HCT116 (cell line): ENCODE measurements around the gene GPR17. TPM values are rescaled to one million over a fixed set of nuclear protein-coding genes. Genes with fewer than 3 reads are reported as not detected.

Source experiments
- ATAC-seq: fragments of 200-7000 bp; cut with Tn5 transposase; 2 replicates; pipeline ENCODE4 v1.9.1; 2020; ENCODE audit warnings: mild to moderate bottlenecking, moderate library complexity
- BruUV-seq: library from RNA; stranded (reverse); fragments of 400-500 nt; replicated peaks from 2 replicates; lab custom pipeline; 2021; lab: Mats Ljungman, UMichigan
- CTCF ChIA-PET: fragments of 300-600 bp; sonication (Branson Sonifier 250); formaldehyde crosslinking; loops from one replicate; lab custom pipeline; 2021; ENCODE audit warnings: antibody characterized with exemption; lab: Charles Lee
- POLR2A ChIA-PET: fragments of 300-600, 350-600 bp; sonication (Branson Sonifier 250); formaldehyde crosslinking; loops from one replicate; lab custom pipeline; 2021; ENCODE audit warnings: antibody characterized with exemption; lab: Charles Lee
- RAD21 ChIA-PET, 2 experiments: fragments of 300-600 bp; sonication (Branson Sonifier 250); formaldehyde crosslinking; loops; one replicate each; lab custom pipeline; 2023; ENCODE audit warnings: low total read pairs in 2 of 2; ENCODE audit not compliant: uncharacterized antibody in 2 of 2, unreplicated experiment in 2 of 2, low non-redundant PET in 1 of 2; lab: Charles Lee
- DNase-seq: peaks from one replicate; pipeline ENCODE4 v3.0.0-alpha.2; 2010; ENCODE audit warnings: low read depth, low spot score
- H2AFZ ChIP-seq: fragments of 200-600 bp; shearing (Covaris generic), sonication (generic); 2 replicates; pipeline ENCODE4 v1.6.1; 2017; ENCODE audit warnings: low read depth, mixed run types, mixed read lengths, antibody characterized with exemption, low read length; ENCODE audit not compliant: poor library complexity, severe bottlenecking
- H3K27ac ChIP-seq: 2 replicates; pipeline ENCODE4 v1.5.1; 2012; ENCODE audit warnings: low read depth, low read length
- H3K27me3 ChIP-seq: fragments of 200-600 bp; sonication (generic); 2 replicates; pipeline ENCODE4 v1.6.1; 2016; ENCODE audit warnings: mixed run types, low read length, mixed read lengths; ENCODE audit not compliant: insufficient read depth
- H3K36me3 ChIP-seq, 2 experiments: fragments of 200-500 bp in 1 of 2; fragments of 200-600 bp in 1 of 2; sonication (Bioruptor generic) in 1 of 2; sonication (generic) in 1 of 2; 2 replicates each; pipeline versions ENCODE4 v1.5.1 to v1.6.1; 2014 to 2016; ENCODE audit warnings: low read length in 2 of 2, inconsistent platforms in 1 of 2, mixed read lengths in 1 of 2, mixed run types in 1 of 2; ENCODE audit not compliant: insufficient read depth in 2 of 2, control insufficient read depth in 1 of 2
- H3K4me1 ChIP-seq, 2 experiments: fragments of 200-600 bp in 1 of 2; sonication (generic) in 1 of 2; 2 replicates each; pipeline versions ENCODE4 v1.5.1 to v1.6.1; 2012 to 2017; ENCODE audit warnings: low read length in 2 of 2, inconsistent platforms in 1 of 2, mild to moderate bottlenecking in 1 of 2, mixed read lengths in 1 of 2, mixed run types in 1 of 2, moderate library complexity in 1 of 2; ENCODE audit not compliant: insufficient read depth in 2 of 2, control insufficient read depth in 1 of 2
- H3K4me2 ChIP-seq: fragments of 200-600 bp; sonication (generic); 2 replicates; pipeline ENCODE4 v1.6.1; 2017; ENCODE audit warnings: mixed run types, low read length, mixed read lengths
- H3K4me3 ChIP-seq, 2 experiments: fragments of 200-600 bp in 1 of 2; sonication (generic) in 1 of 2; replicated peaks in 1 of 2; 2 replicates each; pipeline ENCODE4 v1.5.1; 2011 to 2016; ENCODE audit warnings: low read length in 2 of 2, control low read depth in 1 of 2, low read depth in 1 of 2, mild to moderate bottlenecking in 1 of 2, mixed read lengths in 1 of 2, mixed run types in 1 of 2
- H3K79me2 ChIP-seq: fragments of 200-600 bp; sonication (generic); 2 replicates; pipeline ENCODE4 v1.6.1; 2017; ENCODE audit warnings: mild to moderate bottlenecking, mixed run types, low read length, moderate library complexity, mixed read lengths; ENCODE audit not compliant: insufficient read depth
- H3K9ac ChIP-seq: fragments of 200-600 bp; sonication (generic); 2 replicates; pipeline ENCODE4 v1.6.1; 2016; ENCODE audit warnings: low read length, mixed read lengths
- H3K9me2 ChIP-seq: fragments of 200-600 bp; sonication (generic), shearing (Covaris generic); 2 replicates; pipeline ENCODE4 v1.6.1; 2017; ENCODE audit warnings: mixed run types, mild to moderate bottlenecking, moderate library complexity; ENCODE audit not compliant: insufficient read depth
- H3K9me3 ChIP-seq, 2 experiments: fragments of 200-500 bp in 1 of 2; fragments of 200-600 bp in 1 of 2; sonication (Bioruptor generic) in 1 of 2; sonication (generic) in 1 of 2; 2 replicates each; pipeline ENCODE4 v1.6.1; 2014 to 2017; ENCODE audit warnings: low read length in 2 of 2, mixed read lengths in 2 of 2, inconsistent platforms in 1 of 2, low read depth in 1 of 2, mild to moderate bottlenecking in 1 of 2, mixed run types in 1 of 2, moderate library complexity in 1 of 2; ENCODE audit not compliant: control insufficient read depth in 1 of 2, insufficient read depth in 1 of 2
- H4K20me1 ChIP-seq: fragments of 200-600 bp; sonication (generic), shearing (Covaris generic); 2 replicates; pipeline ENCODE4 v1.6.1; 2017; ENCODE audit warnings: mixed run types, mild to moderate bottlenecking, moderate library complexity; ENCODE audit not compliant: insufficient read depth
- ATF3 ChIP-seq: IDR thresholded peaks from 2 replicates; pipeline ENCODE4 v1.6.1; 2012
- CBX3 ChIP-seq: IDR thresholded peaks from 2 replicates; pipeline ENCODE4 v1.6.1; 2012; ENCODE audit warnings: low read depth
- CTCF ChIP-seq, 3 experiments: fragments of 200-600 bp in 1 of 3; sonication (generic) in 1 of 3; IDR thresholded peaks in 2 of 3; conservative IDR thresholded peaks in 1 of 3; 2 replicates each; pipeline ENCODE4 v1.5.1; 2012 to 2017; ENCODE audit warnings: low read depth in 2 of 3, low read length in 2 of 3, antibody characterized with exemption in 1 of 3, borderline replicate concordance in 1 of 3, control low read depth in 1 of 3, mild to moderate bottlenecking in 1 of 3, mixed read lengths in 1 of 3, mixed run types in 1 of 3, moderate library complexity in 1 of 3; ENCODE audit not compliant: insufficient read depth in 1 of 3
- EGR1 ChIP-seq: IDR thresholded peaks from 2 replicates; pipeline ENCODE4 v1.6.1; 2012; ENCODE audit warnings: low read depth
- EZH2 ChIP-seq: fragments of 200-600 bp; sonication (generic); IDR thresholded peaks from 2 replicates; pipeline ENCODE4 v1.6.1; 2017; ENCODE audit warnings: antibody characterized with exemption, mixed run types
- FOSL1 ChIP-seq: IDR thresholded peaks from 2 replicates; pipeline ENCODE4 v1.6.1; 2012; ENCODE audit warnings: low read depth
- JUND ChIP-seq: IDR thresholded peaks from 2 replicates; pipeline ENCODE4 v1.6.1; 2012
- MAX ChIP-seq: IDR thresholded peaks from 2 replicates; pipeline ENCODE4 v1.6.1; 2012
- POLR2A ChIP-seq: IDR thresholded peaks from 2 replicates; pipeline ENCODE4 v1.7.0; 2011; ENCODE audit warnings: borderline replicate concordance; ENCODE audit not compliant: insufficient read depth, insufficient read length; ENCODE audit errors: extremely low read depth
- RAD21 ChIP-seq: IDR thresholded peaks from 2 replicates; pipeline ENCODE4 v1.6.1; 2012; ENCODE audit warnings: low read depth, mild to moderate bottlenecking
- SIN3A ChIP-seq: IDR thresholded peaks from 2 replicates; pipeline ENCODE4 v1.6.1; 2012; ENCODE audit warnings: low read depth
- SRF ChIP-seq: IDR thresholded peaks from 2 replicates; pipeline ENCODE4 v1.6.1; 2012; ENCODE audit warnings: low read depth
- TCF7L2 ChIP-seq: IDR thresholded peaks from 2 replicates; pipeline ENCODE4 v1.7.0; 2011; ENCODE audit warnings: borderline replicate concordance, inconsistent platforms; ENCODE audit not compliant: insufficient read depth, insufficient read length; ENCODE audit errors: extremely low read depth
- ZBTB33 ChIP-seq: IDR thresholded peaks from 2 replicates; pipeline ENCODE4 v1.6.1; 2011; ENCODE audit warnings: mild to moderate bottlenecking, low read length, moderate library complexity; ENCODE audit not compliant: insufficient replicate concordance; ENCODE audit errors: extremely low read depth
- ZFX ChIP-seq: fragments of 450-650 bp; IDR thresholded peaks from 2 replicates; pipeline ENCODE4 v1.6.1; 2017
- ZNF274 ChIP-seq: fragments of 200-500 bp; sonication (Bioruptor generic); IDR thresholded peaks from 2 replicates; pipeline ENCODE4 v1.6.1; 2014; ENCODE audit warnings: mild to moderate bottlenecking, low read depth, low read length, inconsistent platforms
- intact Hi-C: fragments of 100-400 bp; cut with micrococcal nuclease; formaldehyde crosslinking; loops from 2 replicates; pipeline ENCODE4 v1.10.0; 2022
- total RNA-seq: library from RNA; stranded (reverse); gene quantifications from one replicate; pipeline ENCODE4 v1.2.1, GENCODE V29; 2021; ENCODE audit not compliant: unreplicated experiment

The GPR17 gene
- total RNA-seq, 1 experiment from 2014 or later = not detected

- no TSS peak for BruUV-seq
- ChIA-PET POLR2A (no interaction called here), CTCF (interaction anchor here (0.6 to 0.9 kb wide), 2 partner anchors 19 to 480 kb away, joined by 3 read pairs; no protein-coding TSS in a partner anchor)
These were observed 31.0 kb downstream of the GPR17 start for GRCh38 chr2:127676906-127677305.

More at GRCh38 chr2:127676906-127677305, 31.0 kb downstream of the GPR17 start:
- intact Hi-C loops = loop anchor here (10.0 kb wide), 1 partner anchor 482 kb away; no protein-coding TSS in a partner anchor
- no peak overlapping the region for H3K27ac ChIP-seq
- H3K4me3 ChIP-seq = no peak overlapping the region
- H2AFZ ChIP-seq = no peak overlapping the region
- no peak overlapping the region for H3K9ac ChIP-seq
- RAD21 ChIA-PET = no interaction called here
- ATAC-seq = no peak
- no peaks in the 10 kb centered on the region for H4K20me1 ChIP-seq
- H3K27me3 ChIP-seq = peaks cover 7% of the 10 kb centered on the region; the same call in 1 of the 2 replicates
- H3K36me3 ChIP-seq = no peaks in the 10 kb centered on the region
- H3K9me2 ChIP-seq = no peaks in the 10 kb centered on the region
- no peaks in the 10 kb centered on the region for H3K9me3 ChIP-seq
- H3K4me2 ChIP-seq = no peak overlapping the region
- no peaks in the 10 kb centered on the region for H3K79me2 ChIP-seq
- peaks cover 0 to 15% of the 10 kb centered on the region in 2 experiments; a peak in 2 of 4 replicates for H3K4me1 ChIP-seq
- DNase-seq = no peak
- TF ChIP-seq CBX3 = no peak
- TF ChIP-seq SRF = no peak
- no peak for TF ChIP-seq EZH2
- TF ChIP-seq ZFX = no peak
- no peak for TF ChIP-seq EGR1
- TF ChIP-seq ZBTB33 = no peak
- TF ChIP-seq RAD21 = no peak
- TF ChIP-seq TCF7L2 = no peak
- TF ChIP-seq ATF3 = no peak
- TF ChIP-seq ZNF274 = no peak
- no peak for TF ChIP-seq MAX
- no peak for TF ChIP-seq POLR2A
- TF ChIP-seq SIN3A = no peak
- no peak for TF ChIP-seq JUND
- no peak for TF ChIP-seq FOSL1
- TF ChIP-seq CTCF (IDR thresholded peaks at IDR 0.05 in 2 of 3, conservative IDR thresholded peaks at IDR 0.05 in 1 of 3; ENCODE audit: borderline replicate concordance in 1 of 3, insufficient read depth in 1 of 3, low read depth in 2 of 3, low read length in 2 of 3) = no peak
